ENCODE results near the gene GCNT2. TPM values are rescaled to one million over a fixed set of nuclear protein-coding genes. Genes with fewer than 3 reads are reported as not detected.
A peak's percentile ranks its signal among the peaks of the same experiment; 100 is the strongest.

Gene GCNT2
- total RNA-seq, 1 experiment from 2014 or later, result 51.2 TPM

DNA sequence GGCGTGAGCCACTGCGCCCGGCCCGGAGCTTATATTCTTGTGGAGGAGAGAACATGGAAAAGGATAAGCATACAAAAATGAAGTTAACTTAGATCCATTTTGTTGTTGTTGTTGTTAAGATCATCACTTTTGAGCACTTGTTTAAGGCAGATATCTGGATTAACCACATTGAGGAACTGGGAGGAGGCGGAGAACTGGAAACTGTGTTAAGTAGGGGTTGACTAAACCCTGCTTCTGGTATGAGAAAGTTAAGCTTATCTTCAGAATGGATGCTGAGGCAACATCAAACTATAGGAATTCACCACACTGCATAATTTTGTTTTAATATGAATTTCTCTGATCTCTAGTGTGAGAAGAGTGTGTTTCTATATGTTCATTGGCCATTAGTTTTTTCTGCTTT lies 57.6 kb downstream of the GCNT2 start (continued):
- TF ChIP-seq ZNF512 (CRISPR knock-in tag; IDR thresholded peaks at IDR 0.05; ENCODE audit: borderline replicate concordance) (no peak), ZSCAN18 (CRISPR knock-in tag; IDR thresholded peaks at IDR 0.05) (no peak), FOXJ3 (CRISPR knock-in tag; IDR thresholded peaks at IDR 0.05; ENCODE audit: borderline replicate concordance) (no peak), ZBTB43 (CRISPR knock-in tag; IDR thresholded peaks at IDR 0.05) (no peak), ZBTB21 (CRISPR knock-in tag; IDR thresholded peaks at IDR 0.05; ENCODE audit: borderline replicate concordance) (no peak), KAT7 (CRISPR knock-in tag; IDR thresholded peaks at IDR 0.05; ENCODE audit: borderline replicate concordance) (no peak), ARID4B (CRISPR knock-in tag; IDR thresholded peaks at IDR 0.05; ENCODE audit: borderline replicate concordance) (no peak), ZNF317 (CRISPR knock-in tag; IDR thresholded peaks at IDR 0.05; ENCODE audit: borderline replicate concordance, low read depth) (no peak), PRRX2 (CRISPR knock-in tag; IDR thresholded peaks at IDR 0.05) (no peak)
- TF ChIP-seq, protein P1, sequence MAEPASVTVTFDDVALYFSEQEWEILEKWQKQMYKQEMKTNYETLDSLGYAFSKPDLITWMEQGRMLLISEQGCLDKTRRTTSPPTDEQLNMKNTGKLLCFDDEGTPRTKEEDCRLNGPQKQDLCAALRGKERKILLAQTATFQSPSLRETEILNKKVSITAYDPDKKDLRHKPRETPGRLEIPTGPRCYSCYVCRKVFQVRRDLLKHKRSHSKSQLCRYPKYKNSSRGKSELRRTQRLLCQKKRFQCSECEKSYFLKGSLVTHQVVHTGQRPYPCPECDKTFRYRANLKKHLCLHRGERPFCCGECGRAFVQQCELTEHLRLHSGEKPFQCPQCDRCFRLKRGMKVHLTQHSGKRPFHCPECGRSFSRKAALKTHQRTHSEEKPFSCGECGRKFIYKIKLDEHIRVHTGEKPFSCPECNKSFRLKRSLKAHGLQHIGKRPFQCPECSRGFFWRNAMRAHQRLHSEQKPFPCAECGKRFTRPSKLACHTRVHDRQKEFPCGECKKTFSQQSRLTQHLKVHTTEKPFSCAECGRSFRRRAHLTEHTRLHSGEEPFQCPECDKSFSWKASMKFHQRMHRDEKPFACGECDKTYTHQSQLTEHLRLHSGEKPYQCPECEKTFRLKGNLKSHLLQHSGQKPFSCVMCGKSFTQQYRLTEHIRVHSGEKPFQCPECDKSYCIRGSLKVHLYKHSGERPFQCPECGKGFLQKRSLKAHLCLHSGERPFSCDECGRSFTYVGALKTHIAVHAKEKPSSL (CRISPR knock-in tag; conservative IDR thresholded peaks at IDR 0.05), result no peak

- H3K36me3 Mint-ChIP-seq, result peaks cover 9% of the 10 kb centered on the region; the same call in 1 of the 2 replicates
- TF ChIP-seq OVOL2 (CRISPR knock-in tag; IDR thresholded peaks at IDR 0.05; ENCODE audit: borderline replicate concordance) (no peak), ZNF396 (CRISPR knock-in tag; IDR thresholded peaks at IDR 0.05; ENCODE audit: borderline replicate concordance) (no peak), ZNF671 (CRISPR knock-in tag; IDR thresholded peaks at IDR 0.05) (no peak), STAT6 (CRISPR knock-in tag; conservative IDR thresholded peaks at IDR 0.05; ENCODE audit: low read depth) (no peak), MYBL2 (CRISPR knock-in tag; IDR thresholded peaks at IDR 0.05) (no peak), E2F4 (CRISPR knock-in tag; IDR thresholded peaks at IDR 0.05; ENCODE audit: borderline replicate concordance, low read depth) (no peak), GRHL2 (CRISPR knock-in tag; IDR thresholded peaks at IDR 0.05; ENCODE audit: insufficient replicate concordance, severe bottlenecking) (no peak), SMAD3 (CRISPR knock-in tag; IDR thresholded peaks at IDR 0.05; ENCODE audit: borderline replicate concordance) (no peak)
- DNase-seq (ENCODE audit: low spot score) (no peak), ATAC-seq (no peak)
- CTCF ChIA-PET, result interaction anchor here (0.6 to 2.3 kb wide), 5 partner anchors 8 to 42 kb away, joined by 3 to 7 read pairs (median 3); no protein-coding TSS in a partner anchor
- no peaks in the 10 kb centered on the region for H3K27me3 Mint-ChIP-seq (ENCODE audit: low read depth)
- H3K4me1 Mint-ChIP-seq, result peaks cover 77% of the 10 kb centered on the region
- POLR2A ChIA-PET, result interaction anchor here (0.6 kb wide), 1 partner anchor 23 kb away, joined by 3 read pairs; no protein-coding TSS in a partner anchor
- no peaks in the 10 kb centered on the region for H3K9me3 Mint-ChIP-seq
- peak overlapping the region; percentile 73; the same call in 1 of the 2 replicates for H3K27ac Mint-ChIP-seq
- H3K4me3 Mint-ChIP-seq, result no peak overlapping the region
These were observed 58.7 kb downstream of the GCNT2 start for GRCh38 chr6:10579803-10580202.
